Stimulated activated naive CD4-positive, alpha-beta T cell (primary cell): Measurements from ENCODE around the gene PPFIA3.

Source experiments
- DNase-seq, 6 experiments: peaks; one replicate each; lab custom pipeline; 2025; lab: John Stamatoyannopoulos, UW

The PPFIA3 gene

GRCh38 chr19:49182848-49183375, 63.6 kb downstream of the PPFIA3 start:
- DNase-seq = no peak

GRCh38 chr19:49186108-49186507, 66.8 kb downstream of the PPFIA3 start:
- no peak for DNase-seq

DNA sequence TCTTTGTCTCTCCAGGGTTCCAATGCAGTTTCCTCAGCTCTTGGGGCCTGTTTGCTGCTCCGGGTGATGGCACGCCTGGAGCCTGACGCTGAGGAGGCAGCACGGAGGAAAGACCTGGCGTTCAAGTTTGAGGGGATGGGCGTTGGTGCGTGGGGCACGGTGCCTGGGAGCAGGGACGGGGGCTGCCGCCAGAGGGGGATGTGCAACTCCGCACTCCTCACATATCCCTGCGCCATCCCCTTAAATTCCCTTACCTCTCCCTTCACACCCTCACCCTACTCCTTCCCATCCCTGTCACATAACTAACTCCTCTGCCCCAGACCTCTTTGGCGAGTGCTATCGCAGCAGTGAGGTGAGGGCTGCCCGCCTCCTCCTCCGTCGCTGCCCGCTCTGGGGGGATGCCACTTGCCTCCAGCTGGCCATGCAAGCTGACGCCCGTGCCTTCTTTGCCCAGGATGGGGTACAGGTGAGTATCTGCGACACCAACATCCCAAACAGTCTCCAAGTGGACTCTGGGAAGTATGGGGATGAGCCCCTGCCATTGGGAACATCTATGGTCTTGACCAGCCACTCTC, 69.4 kb downstream of the PPFIA3 start:
- DNase-seq = no peak

DNA sequence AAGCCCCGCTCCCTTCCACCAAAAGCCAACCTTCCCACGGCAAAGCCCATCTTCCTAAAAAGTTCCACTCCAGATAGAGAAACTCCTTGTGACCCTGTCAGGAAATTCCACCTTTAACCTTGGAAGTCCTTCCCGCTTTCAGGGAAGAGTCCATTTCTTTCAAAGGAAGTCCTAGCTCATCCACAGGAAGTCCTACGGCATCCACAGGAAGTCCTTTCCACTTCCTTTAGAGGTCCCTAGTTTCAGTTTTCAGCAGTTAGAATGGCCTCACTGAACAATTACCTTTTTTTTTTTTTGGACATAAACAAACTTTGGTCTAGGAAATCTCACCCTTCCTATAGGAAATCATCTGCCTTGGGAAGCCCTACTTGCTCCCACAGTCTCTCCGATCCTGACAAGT, 69.9 kb downstream of the PPFIA3 start:
- DNase-seq = no peak

DNA sequence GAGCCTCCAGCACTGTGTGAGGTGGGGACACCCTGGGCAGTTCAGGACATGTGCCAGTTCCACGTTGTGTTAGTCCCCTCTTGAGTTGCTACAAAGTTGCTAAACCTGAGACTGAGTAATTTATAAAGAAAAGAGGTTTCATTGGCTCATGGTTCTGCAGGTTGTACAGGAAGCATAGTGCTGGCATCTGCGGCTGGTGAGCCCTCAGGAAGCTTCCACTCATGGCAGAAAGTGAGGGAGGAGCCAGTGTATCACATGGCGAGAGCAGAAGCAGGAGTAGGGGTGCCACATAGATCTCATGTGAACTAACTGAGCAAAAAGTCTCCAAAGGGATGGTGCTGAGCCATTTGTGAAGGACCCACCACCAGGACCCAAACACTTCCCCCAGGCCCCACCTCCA, 71.4 kb downstream of the PPFIA3 start:
- no peak for DNase-seq

GRCh38 chr19:49193822-49194394, 74.6 kb downstream of the PPFIA3 start:
- DNase-seq = no peak

DNA sequence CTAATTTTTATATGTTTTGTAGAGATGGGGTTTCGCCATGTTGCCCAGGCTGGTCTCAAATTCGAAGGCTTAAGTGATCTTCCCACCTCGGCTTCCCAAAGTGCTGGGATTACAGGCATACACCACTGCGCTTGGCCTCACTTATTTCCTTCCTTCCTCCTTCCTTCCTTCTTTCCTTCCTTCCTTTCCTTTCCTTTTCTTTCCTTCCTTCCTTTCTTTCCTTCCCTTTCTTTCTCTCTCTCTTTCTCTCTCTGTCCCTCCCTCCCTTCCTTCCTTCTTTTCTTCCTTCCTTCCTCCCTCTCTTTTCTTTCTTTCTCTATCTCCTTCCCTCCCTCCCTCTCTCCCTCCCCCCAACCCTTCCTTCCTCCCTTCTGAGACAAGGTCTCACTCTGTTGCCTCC, 75.1 kb downstream of the PPFIA3 start:
- no peak for DNase-seq

- DNase-seq = no peak
Observed at GRCh38 chr19:49196527-49197240, 77.3 kb downstream of the PPFIA3 start.

GRCh38 chr19:49200238-49200862, 81.0 kb downstream of the PPFIA3 start:
- no peak for DNase-seq
